ENCODE measurements around the gene ERMN.
A peak's percentile ranks its signal among the peaks of the same experiment; 100 is the strongest.

Gene ERMN

GRCh38 chr2:157327621-157328500 is 2.2 kb upstream of the ERMN start:
- H3K9me3 ChIP-seq (replicated peaks; ENCODE audit: low read length): no peaks in the 10 kb centered on the region
- H3K9ac ChIP-seq (ENCODE audit: low read depth, low read length): no peak overlapping the region
- H3K4me3 ChIP-seq (ENCODE audit: low read length): no peak overlapping the region
- peaks cover 4% of the 10 kb centered on the region for H3K27me3 ChIP-seq (ENCODE audit: control insufficient read depth, insufficient read depth, low read length)
- H3K4me1 ChIP-seq (ENCODE audit: control insufficient read depth, insufficient read depth, low read length): peaks cover 12% of the 10 kb centered on the region
- no peak overlapping the region for H3K4me2 ChIP-seq (ENCODE audit: low read length)
- no peaks in the 10 kb centered on the region for H3K36me3 ChIP-seq (ENCODE audit: insufficient read depth, low read length)

- Histone ChIP-seq H3K36me3 (ENCODE audit: insufficient read depth, low read length) (no peaks in the 10 kb centered on the region), H3K27me3 (ENCODE audit: control insufficient read depth, insufficient read depth, low read length) (no peaks in the 10 kb centered on the region), H3K9me3 (replicated peaks; ENCODE audit: low read length) (no peaks in the 10 kb centered on the region), H3K9ac (ENCODE audit: low read depth, low read length) (no peak overlapping the region), H3K4me2 (ENCODE audit: low read length) (no peak overlapping the region), H3K4me3 (ENCODE audit: low read length) (no peak overlapping the region), H3K4me1 (ENCODE audit: control insufficient read depth, insufficient read depth, low read length) (peaks cover 12% of the 10 kb centered on the region)
Observed at GRCh38 chr2:157327200-157327599, 1.6 kb upstream of the ERMN start.

GRCh38 chr2:157326698-157327097 is 1.1 kb upstream of the ERMN start:
- no peak overlapping the region for H3K4me2 ChIP-seq (ENCODE audit: low read length)
- no peaks in the 10 kb centered on the region for H3K27me3 ChIP-seq (ENCODE audit: control insufficient read depth, insufficient read depth, low read length)
- H3K4me1 ChIP-seq (ENCODE audit: control insufficient read depth, insufficient read depth, low read length): peaks cover 12% of the 10 kb centered on the region
- no peaks in the 10 kb centered on the region for H3K36me3 ChIP-seq (ENCODE audit: insufficient read depth, low read length)
- H3K9me3 ChIP-seq (replicated peaks; ENCODE audit: low read length): no peaks in the 10 kb centered on the region
- H3K4me3 ChIP-seq (ENCODE audit: low read length): no peak overlapping the region
- no peak overlapping the region for H3K9ac ChIP-seq (ENCODE audit: low read depth, low read length)

DNA sequence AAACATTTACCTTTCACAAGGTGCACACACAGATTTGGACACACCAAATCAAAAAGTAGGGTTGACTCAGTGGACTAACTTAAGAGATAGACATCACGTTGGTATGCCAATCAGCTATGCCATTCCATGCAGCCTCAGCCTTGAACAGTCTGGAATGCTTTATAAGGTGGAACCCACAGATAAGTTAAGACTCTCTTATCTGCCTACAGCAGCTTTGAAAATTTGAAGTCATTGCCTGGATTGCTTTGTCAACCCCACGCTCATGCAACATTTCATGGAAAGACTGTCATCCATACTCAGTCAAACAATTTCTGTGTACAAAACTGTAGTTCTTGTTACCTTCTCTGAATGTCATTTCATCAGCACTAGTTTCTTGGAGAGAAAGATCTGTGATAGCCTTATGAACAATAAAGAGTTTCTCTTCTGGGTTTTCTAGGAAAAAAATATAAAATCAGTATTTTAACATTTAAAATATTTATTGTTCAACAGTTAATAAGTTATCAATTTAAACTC is 1.2 kb downstream of the ERMN start:
- Histone ChIP-seq H3K9ac (ENCODE audit: low read depth, low read length) (no peak overlapping the region), H3K9me3 (replicated peaks; ENCODE audit: low read length) (no peaks in the 10 kb centered on the region), H3K36me3 (ENCODE audit: insufficient read depth, low read length) (no peaks in the 10 kb centered on the region), H3K4me2 (ENCODE audit: low read length) (no peak overlapping the region), H3K4me3 (ENCODE audit: low read length) (no peak overlapping the region), H3K4me1 (ENCODE audit: control insufficient read depth, insufficient read depth, low read length) (peaks cover 10% of the 10 kb centered on the region), H3K27me3 (ENCODE audit: control insufficient read depth, insufficient read depth, low read length) (no peaks in the 10 kb centered on the region)

GRCh38 chr2:157322432-157322831 is 3.2 kb downstream of the ERMN start:
- H3K4me2 ChIP-seq (ENCODE audit: low read length): no peak overlapping the region
- H3K4me3 ChIP-seq (ENCODE audit: low read length): no peak overlapping the region
- no peaks in the 10 kb centered on the region for H3K27me3 ChIP-seq (ENCODE audit: control insufficient read depth, insufficient read depth, low read length)
- H3K36me3 ChIP-seq (ENCODE audit: insufficient read depth, low read length): no peaks in the 10 kb centered on the region
- no peaks in the 10 kb centered on the region for H3K9me3 ChIP-seq (replicated peaks; ENCODE audit: low read length)
- H3K4me1 ChIP-seq (ENCODE audit: control insufficient read depth, insufficient read depth, low read length): no peaks in the 10 kb centered on the region
- no peak overlapping the region for H3K9ac ChIP-seq (ENCODE audit: low read depth, low read length)

GRCh38 chr2:157321466-157321865 is 4.2 kb downstream of the ERMN start:
- Histone ChIP-seq H3K36me3 (ENCODE audit: insufficient read depth, low read length) (no peaks in the 10 kb centered on the region), H3K4me2 (ENCODE audit: low read length) (no peak overlapping the region), H3K4me1 (ENCODE audit: control insufficient read depth, insufficient read depth, low read length) (no peaks in the 10 kb centered on the region), H3K27me3 (ENCODE audit: control insufficient read depth, insufficient read depth, low read length) (no peaks in the 10 kb centered on the region), H3K9ac (ENCODE audit: low read depth, low read length) (no peak overlapping the region), H3K4me3 (ENCODE audit: low read length) (no peak overlapping the region), H3K9me3 (replicated peaks; ENCODE audit: low read length) (no peaks in the 10 kb centered on the region)

- H3K9ac ChIP-seq (ENCODE audit: low read depth, low read length): no peak overlapping the region
- no peaks in the 10 kb centered on the region for H3K36me3 ChIP-seq (ENCODE audit: insufficient read depth, low read length)
- H3K4me1 ChIP-seq (ENCODE audit: control insufficient read depth, insufficient read depth, low read length): no peaks in the 10 kb centered on the region
- no peaks in the 10 kb centered on the region for H3K27me3 ChIP-seq (ENCODE audit: control insufficient read depth, insufficient read depth, low read length)
- H3K4me2 ChIP-seq (ENCODE audit: low read length): no peak overlapping the region
- no peak overlapping the region for H3K4me3 ChIP-seq (ENCODE audit: low read length)
- no peaks in the 10 kb centered on the region for H3K9me3 ChIP-seq (replicated peaks; ENCODE audit: low read length)
Observed at GRCh38 chr2:157320409-157320808, 5.2 kb downstream of the ERMN start.

DNA sequence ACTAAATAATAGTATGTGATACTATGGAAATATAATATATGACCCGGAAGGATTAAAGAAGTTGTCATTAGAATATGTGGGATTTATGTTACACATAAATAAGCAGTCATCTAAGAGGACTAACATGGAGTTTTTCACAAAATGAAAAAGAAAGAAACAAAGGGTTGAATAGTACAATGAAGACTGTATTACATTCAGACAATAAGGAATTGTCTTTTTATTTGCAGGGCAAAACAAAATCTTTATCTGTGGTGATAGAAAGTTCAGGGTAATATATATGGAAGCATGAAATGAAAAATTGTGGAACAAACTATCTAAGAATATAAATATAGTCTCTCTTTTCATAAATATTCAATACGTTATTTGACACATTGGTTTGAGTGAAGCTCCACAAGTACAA is 5.8 kb downstream of the ERMN start:
- no peak overlapping the region for H3K4me2 ChIP-seq (ENCODE audit: low read length)
- H3K27me3 ChIP-seq (ENCODE audit: control insufficient read depth, insufficient read depth, low read length): no peaks in the 10 kb centered on the region
- no peaks in the 10 kb centered on the region for H3K9me3 ChIP-seq (replicated peaks; ENCODE audit: low read length)
- no peak overlapping the region for H3K4me3 ChIP-seq (ENCODE audit: low read length)
- no peaks in the 10 kb centered on the region for H3K36me3 ChIP-seq (ENCODE audit: insufficient read depth, low read length)
- H3K4me1 ChIP-seq (ENCODE audit: control insufficient read depth, insufficient read depth, low read length): no peaks in the 10 kb centered on the region
- H3K9ac ChIP-seq (ENCODE audit: low read depth, low read length): no peak overlapping the region

GRCh38 chr2:157318884-157319283 is 6.7 kb downstream of the ERMN start:
- Histone ChIP-seq H3K9ac (ENCODE audit: low read depth, low read length) (no peak overlapping the region), H3K9me3 (replicated peaks; ENCODE audit: low read length) (no peaks in the 10 kb centered on the region), H3K4me1 (ENCODE audit: control insufficient read depth, insufficient read depth, low read length) (no peaks in the 10 kb centered on the region), H3K4me3 (ENCODE audit: low read length) (no peak overlapping the region), H3K4me2 (ENCODE audit: low read length) (no peak overlapping the region), H3K36me3 (ENCODE audit: insufficient read depth, low read length) (no peaks in the 10 kb centered on the region), H3K27me3 (ENCODE audit: control insufficient read depth, insufficient read depth, low read length) (no peaks in the 10 kb centered on the region)

GRCh38 chr2:157315901-157316300 is 9.7 kb downstream of the ERMN start:
- no peaks in the 10 kb centered on the region for H3K27me3 ChIP-seq (ENCODE audit: control insufficient read depth, insufficient read depth, low read length)
- H3K9ac ChIP-seq (ENCODE audit: low read depth, low read length): no peak overlapping the region
- H3K36me3 ChIP-seq (ENCODE audit: insufficient read depth, low read length): no peaks in the 10 kb centered on the region
- H3K9me3 ChIP-seq (replicated peaks; ENCODE audit: low read length): no peaks in the 10 kb centered on the region
- H3K4me3 ChIP-seq (ENCODE audit: low read length): no peak overlapping the region
- H3K4me1 ChIP-seq (ENCODE audit: control insufficient read depth, insufficient read depth, low read length): peaks cover 28% of the 10 kb centered on the region
- no peak overlapping the region for H3K4me2 ChIP-seq (ENCODE audit: low read length)

- peak overlapping the region; percentile 56 for H3K9ac ChIP-seq (ENCODE audit: low read depth, low read length)
- H3K36me3 ChIP-seq (ENCODE audit: insufficient read depth, low read length): peaks cover 4% of the 10 kb centered on the region
- peak overlapping the region; percentile 49 for H3K4me2 ChIP-seq (ENCODE audit: low read length)
- no peaks in the 10 kb centered on the region for H3K27me3 ChIP-seq (ENCODE audit: control insufficient read depth, insufficient read depth, low read length)
- peaks cover 30% of the 10 kb centered on the region for H3K4me1 ChIP-seq (ENCODE audit: control insufficient read depth, insufficient read depth, low read length)
- no peak overlapping the region for H3K4me3 ChIP-seq (ENCODE audit: low read length)
- H3K9me3 ChIP-seq (replicated peaks; ENCODE audit: low read length): no peaks in the 10 kb centered on the region
Observed at GRCh38 chr2:157312866-157313486, 12.6 kb downstream of the ERMN start.

Measured in skeletal muscle satellite cell (primary cell).